Measurements from ENCODE around the gene TMEM273.
A peak's percentile ranks its signal among the peaks of the same experiment; 100 is the strongest.

The TMEM273 gene

GRCh38 chr10:49187950-49188761 is at the start of gene TMEM273:
Gene TMEM273 (minus strand): TSS chr10:49188391. CDS start chr10:49188336, 55 bp downstream.
- peak; percentile 48 for DNase-seq

GRCh38 chr10:49237985-49238384 is 49.8 kb upstream of the TMEM273 start:
- no peak for DNase-seq

GRCh38 chr10:49235392-49235791 is 47.2 kb upstream of the TMEM273 start:
- DNase-seq = no peak

GRCh38 chr10:49231086-49231820 is 43.1 kb upstream of the TMEM273 start:
- DNase-seq = no peak

GRCh38 chr10:49230004-49230403 is 41.8 kb upstream of the TMEM273 start:
- DNase-seq = no peak

- DNase-seq = no peak
Observed at GRCh38 chr10:49228677-49229076, 40.5 kb upstream of the TMEM273 start.

GRCh38 chr10:49227406-49227805 is 39.2 kb upstream of the TMEM273 start:
- DNase-seq = no peak

GRCh38 chr10:49226594-49226993 is 38.4 kb upstream of the TMEM273 start:
- DNase-seq = no peak

GRCh38 chr10:49225218-49225876 is 37.2 kb upstream of the TMEM273 start:
- DNase-seq = no peak

- DNase-seq = no peak
Observed at GRCh38 chr10:49223205-49223604, 35.0 kb upstream of the TMEM273 start.

- no peak for DNase-seq
Observed at GRCh38 chr10:49222170-49222569, 34.0 kb upstream of the TMEM273 start.

- no peak for DNase-seq
Observed at GRCh38 chr10:49220679-49221078, 32.5 kb upstream of the TMEM273 start.

- no peak for DNase-seq
Observed at GRCh38 chr10:49220031-49220430, 31.8 kb upstream of the TMEM273 start.

- DNase-seq = no peak
Observed at GRCh38 chr10:49219248-49219647, 31.1 kb upstream of the TMEM273 start.

- DNase-seq = no peak
Observed at GRCh38 chr10:49218480-49218879, 30.3 kb upstream of the TMEM273 start.

- no peak for DNase-seq
Observed at GRCh38 chr10:49217645-49218044, 29.5 kb upstream of the TMEM273 start.

GRCh38 chr10:49213211-49213610 is 25.0 kb upstream of the TMEM273 start:
- no peak for DNase-seq

GRCh38 chr10:49212783-49213182 is 24.6 kb upstream of the TMEM273 start:
- DNase-seq = no peak

- DNase-seq = no peak
Observed at GRCh38 chr10:49212076-49212475, 23.9 kb upstream of the TMEM273 start.

- DNase-seq = no peak
Observed at GRCh38 chr10:49208996-49209395, 20.8 kb upstream of the TMEM273 start.

GRCh38 chr10:49207936-49208487 is 19.8 kb upstream of the TMEM273 start:
- DNase-seq = no peak

- DNase-seq = no peak
Observed at GRCh38 chr10:49207113-49207512, 18.9 kb upstream of the TMEM273 start.

GRCh38 chr10:49205206-49205605 is 17.0 kb upstream of the TMEM273 start:
- DNase-seq = no peak

All from stimulated activated CD4-positive, alpha-beta T cell treated with anti-CD3 and anti-CD28 coated beads, Interleukin-4, amount 100 ng/mL, for 24 hours (primary cell).